Endothelial cell of umbilical vein (primary cell): ENCODE results near the gene CALD1. TPM values are rescaled to one million over a fixed set of nuclear protein-coding genes. Genes with fewer than 3 reads are reported as not detected.

Experiments used
- BruUV-seq: library from RNA; stranded (reverse); fragments of 400-500 nt; replicated peaks from 2 replicates; lab custom pipeline; 2021; lab: Mats Ljungman, UMichigan
- CTCF ChIA-PET: fragments of 300-600, 350-600 bp; sonication (Branson Sonifier 250); formaldehyde crosslinking; loops from one replicate; lab custom pipeline; 2021; ENCODE audit warnings: antibody characterized with exemption, inconsistent platforms; lab: Charles Lee
- POLR2A ChIA-PET: fragments of 300-600, 350-600 bp; sonication (Branson Sonifier 250); formaldehyde crosslinking; loops from one replicate; lab custom pipeline; 2021; ENCODE audit warnings: antibody characterized with exemption, inconsistent platforms; lab: Charles Lee
- DNase-seq: peaks from one replicate; pipeline ENCODE4 v3.0.0-alpha.2; 2011; ENCODE audit warnings: low read depth, low spot score
- FAIRE-seq: peaks from 2 replicates; lab custom pipeline; 2011; peaks lifted over from hg19 to GRCh38; lab: Jason Lieb, UNC
- H2AFZ ChIP-seq: 2 replicates; pipeline ENCODE4 v1.6.0; 2012; ENCODE audit warnings: low read depth, low read length, control low read depth, inconsistent platforms
- H3K27ac ChIP-seq: 2 replicates; pipeline ENCODE4 v1.5.1; 2011; ENCODE audit warnings: low read depth, mild to moderate bottlenecking, control low read depth, low read length, moderate library complexity; ENCODE audit not compliant: insufficient read depth
- H3K27me3 ChIP-seq, 2 experiments: 2 replicates each; pipeline versions ENCODE4 v1.6.0 to v1.6.1; 2011; ENCODE audit warnings: low read length in 2 of 2, mixed read lengths in 1 of 2; ENCODE audit not compliant: control insufficient read depth in 2 of 2, insufficient read depth in 2 of 2
- H3K36me3 ChIP-seq, 2 experiments: 2 replicates in 1 of 2; 3 replicates in 1 of 2; pipeline ENCODE4 v1.5.1; 2011; ENCODE audit warnings: low read length in 2 of 2, mild to moderate bottlenecking in 1 of 2, moderate library complexity in 1 of 2; ENCODE audit not compliant: control insufficient read depth in 2 of 2, insufficient read depth in 2 of 2; ENCODE audit errors: extremely low read depth in 1 of 2
- H3K4me1 ChIP-seq: 3 replicates; pipeline ENCODE4 v1.5.1; 2011; ENCODE audit warnings: mild to moderate bottlenecking, low read length; ENCODE audit not compliant: control insufficient read depth, insufficient read depth; ENCODE audit errors: extremely low read depth
- H3K4me2 ChIP-seq: 2 replicates; pipeline ENCODE4 v1.6.1; 2011; ENCODE audit warnings: low read length, control low read depth, mixed read lengths; ENCODE audit not compliant: insufficient read depth
- H3K4me3 ChIP-seq, 3 experiments: fragments of 200-600 bp in 1 of 3; sonication (generic), shearing (Covaris generic) in 1 of 3; replicated peaks in 1 of 3; 2 replicates each; pipeline ENCODE4 v1.5.1; 2011 to 2016; ENCODE audit warnings: control low read depth in 3 of 3, low read length in 3 of 3, mild to moderate bottlenecking in 2 of 3, inconsistent platforms in 1 of 3, low read depth in 1 of 3, moderate library complexity in 1 of 3; ENCODE audit not compliant: insufficient read depth in 1 of 3
- H3K79me2 ChIP-seq: 2 replicates; pipeline ENCODE4 v1.6.0; 2012; ENCODE audit warnings: low read length, inconsistent platforms; ENCODE audit not compliant: control insufficient read depth, insufficient read depth
- H3K9ac ChIP-seq: replicated peaks from 2 replicates; pipeline ENCODE3; 2011; ENCODE audit warnings: low read length, control low read depth; ENCODE audit not compliant: insufficient read depth; ENCODE audit errors: extremely low read depth
- H3K9me1 ChIP-seq: replicated peaks from 3 replicates; pipeline ENCODE4 v1.6.0; 2011; ENCODE audit warnings: mild to moderate bottlenecking, low read length; ENCODE audit not compliant: control insufficient read depth, insufficient read depth; ENCODE audit errors: extremely low read depth
- H3K9me3 ChIP-seq: replicated peaks from 2 replicates; pipeline ENCODE4 v1.5.1; 2012; ENCODE audit warnings: low read length, inconsistent platforms; ENCODE audit not compliant: control insufficient read depth, insufficient read depth
- H4K20me1 ChIP-seq: replicated peaks from 2 replicates; pipeline ENCODE3; 2011; ENCODE audit warnings: mild to moderate bottlenecking, low read length; ENCODE audit not compliant: control insufficient read depth, insufficient read depth; ENCODE audit errors: extremely low read depth
- CTCF ChIP-seq, 2 donors: IDR thresholded peaks; 1 replicate in 1 of 2; 2 replicates in 1 of 2; pipeline ENCODE4 v1.5.1; 2011; ENCODE audit warnings: low read length in 2 of 2, mild to moderate bottlenecking in 2 of 2, moderate library complexity in 2 of 2, control low read depth in 1 of 2, inconsistent platforms in 1 of 2, low read depth in 1 of 2; ENCODE audit not compliant: insufficient read depth in 1 of 2; ENCODE audit errors: extremely low read depth in 1 of 2
- EZH2 ChIP-seq: IDR thresholded peaks from 2 replicates; pipeline ENCODE4 v1.6.1; 2012; ENCODE audit warnings: borderline replicate concordance, low read depth, mild to moderate bottlenecking, moderate library complexity, low read length, inconsistent platforms; ENCODE audit not compliant: severe bottlenecking
- FOS ChIP-seq: IDR thresholded peaks from 2 replicates; pipeline ENCODE4 v1.6.1; 2011; ENCODE audit warnings: mild to moderate bottlenecking, low read length, moderate library complexity, borderline replicate concordance; ENCODE audit not compliant: insufficient read depth
- GATA2 ChIP-seq: IDR thresholded peaks from 2 replicates; pipeline ENCODE4 v1.7.0; 2011; ENCODE audit warnings: low read depth, mild to moderate bottlenecking, moderate library complexity, mixed read lengths, low read length; ENCODE audit not compliant: insufficient read length, insufficient read depth
- JUN ChIP-seq: IDR thresholded peaks from 2 replicates; pipeline ENCODE4 v1.6.1; 2011; ENCODE audit warnings: borderline replicate concordance, low read depth; ENCODE audit not compliant: insufficient read length, insufficient read depth
- MAX ChIP-seq: IDR thresholded peaks from 2 replicates; pipeline ENCODE4 v1.6.1; 2011; ENCODE audit not compliant: insufficient read depth, insufficient read length
- MYC ChIP-seq: IDR thresholded peaks from one replicate; pipeline ENCODE4 v1.6.1; 2011; ENCODE audit warnings: mild to moderate bottlenecking, low read depth, low read length
- POLR2A ChIP-seq: IDR thresholded peaks from 2 replicates; pipeline ENCODE4 v1.6.1; 2012; ENCODE audit warnings: low read depth, mild to moderate bottlenecking, control low read depth, low read length
- POLR2AphosphoS5 ChIP-seq: IDR thresholded peaks from 2 replicates; pipeline ENCODE4 v1.6.1; 2012; ENCODE audit warnings: low read depth, mild to moderate bottlenecking, control low read depth, low read length, moderate library complexity; ENCODE audit not compliant: insufficient read depth
- dilution Hi-C: fragments of 300-500 bp; cut with MboI; formaldehyde crosslinking; loops from one replicate; pipeline ENCODE4 v1.15.0; 2019; ENCODE audit warnings: low sequenced_read_pairs; ENCODE audit not compliant: extremely low pct_ligation_motif_present
- intact Hi-C: fragments of 100-400 bp; cut with micrococcal nuclease; formaldehyde crosslinking; loops from one replicate; pipeline ENCODE4 v1.10.0; 2022
- polyA plus RNA-seq, 4 experiments: library from polyadenylated mRNA; depleted of rRNA in 3 of 4; stranded (reverse) in 3 of 4; unstranded in 1 of 4; fragments of >200 nt; gene quantifications; 2 replicates each; pipeline versions ENCODE4 v1.2.1 to v1.2.3, GENCODE V29; 2011 to 2012; ENCODE audit warnings: missing spikeins in 1 of 4
- total RNA-seq: library from RNA; stranded (reverse); gene quantifications from 2 replicates; pipeline ENCODE4 v1.2.3, GENCODE V29; 2021

The CALD1 gene
- total and polyA plus RNA-seq, 2 donors (not counting 3 experiments of a cell fraction or from before 2014, with no cell fraction given) = 136 to 307 TPM

- Histone ChIP-seq H2AFZ (no peak overlapping the region), H3K4me1 (no peaks in the 10 kb centered on the region), H3K36me3 (no peaks in the 10 kb centered on the region), H4K20me1 (no peaks in the 10 kb centered on the region), H3K9me1 (no peaks in the 10 kb centered on the region), H3K9me3 (no peaks in the 10 kb centered on the region), H3K4me2 (no peak overlapping the region), H3K79me2 (no peaks in the 10 kb centered on the region), H3K27me3 (no peaks in the 10 kb centered on the region), H3K9ac (no peak overlapping the region), H3K27ac (no peak overlapping the region), H3K4me3 (no peak overlapping the region)
- CTCF ChIA-PET = interaction anchor here (1.1 to 2.1 kb wide), 4 partner anchors 8 to 126 kb away, joined by 3 to 7 read pairs (median 4); no protein-coding TSS in a partner anchor
- no TSS peak for BruUV-seq
- POLR2A ChIA-PET = interaction anchor here (0.8 kb wide), 1 partner anchor 30 kb away, joined by 3 read pairs; no protein-coding TSS in a partner anchor
- FAIRE-seq (no peak), DNase-seq (no peak)
- dilution Hi-C loops = no loop called here
- intact Hi-C loops = no loop called here
- no peak for TF ChIP-seq POLR2A
- TF ChIP-seq FOS = no peak
- TF ChIP-seq GATA2 = no peak
- no peak for TF ChIP-seq MYC
- TF ChIP-seq POLR2AphosphoS5 = no peak
- TF ChIP-seq EZH2 = no peak
- TF ChIP-seq MAX = no peak
- TF ChIP-seq CTCF (IDR thresholded peaks at IDR 0.05; ENCODE audit: extremely low read depth in 1 of 2, insufficient read depth in 1 of 2, low read depth in 1 of 2, low read length in 2 of 2) = no peak
- TF ChIP-seq JUN = no peak
Measured at GRCh38 chr7:134758981-134759380, 20.5 kb upstream of the CALD1 start.
